Trophoblast cell (in vitro differentiated cells and primary cell): ENCODE measurements around the gene LMBR1.
"Not testable (repeated sequence)": the region's sequence is repeated elsewhere in the genome, so short reads cannot be mapped to it uniquely, and the experiment has no call there.

Experiments
- DNase-seq, 2 donors: peaks; one replicate each; pipeline ENCODE4 v3.0.0-alpha.2; 2016
- H2AFZ ChIP-seq: 2 replicates; pipeline ENCODE4 v1.6.1; 2013; ENCODE audit warnings: low read length, moderate library complexity, mild to moderate bottlenecking; ENCODE audit not compliant: insufficient read depth, poor library complexity
- H2AK5ac ChIP-seq: 2 replicates; pipeline ENCODE4 v1.6.1; 2013; ENCODE audit warnings: mild to moderate bottlenecking, low read length
- H2BK120ac ChIP-seq: 2 replicates; pipeline ENCODE4 v1.6.1; 2013; ENCODE audit warnings: low read length, mild to moderate bottlenecking, moderate library complexity; ENCODE audit not compliant: insufficient read depth, poor library complexity
- H2BK12ac ChIP-seq: 2 replicates; pipeline ENCODE4 v1.6.1; 2013; ENCODE audit warnings: mild to moderate bottlenecking, low read length, moderate library complexity
- H2BK5ac ChIP-seq: 2 replicates; pipeline ENCODE4 v1.6.1; 2013; ENCODE audit warnings: low read length, low read depth, moderate library complexity, mild to moderate bottlenecking; ENCODE audit not compliant: poor library complexity
- H3K14ac ChIP-seq: 2 replicates; pipeline ENCODE4 v1.6.1; 2013; ENCODE audit warnings: mild to moderate bottlenecking, low read length
- H3K18ac ChIP-seq: 2 replicates; pipeline ENCODE4 v1.6.1; 2013; ENCODE audit warnings: mild to moderate bottlenecking, low read length
- H3K23ac ChIP-seq: 2 replicates; pipeline ENCODE4 v1.6.1; 2013; ENCODE audit warnings: low read length
- H3K27ac ChIP-seq: 2 replicates; pipeline ENCODE4 v1.5.1; 2013; ENCODE audit warnings: low read depth, mild to moderate bottlenecking, inconsistent platforms, low read length, moderate library complexity
- H3K27me3 ChIP-seq: 2 replicates; pipeline ENCODE4 v1.6.1; 2013; ENCODE audit warnings: inconsistent platforms, mild to moderate bottlenecking, low read length, moderate library complexity; ENCODE audit not compliant: insufficient read depth
- H3K36me3 ChIP-seq, 2 experiments: 1 replicate in 1 of 2; 2 replicates in 1 of 2; pipeline ENCODE4 v1.6.1; 2013; ENCODE audit warnings: low read length in 2 of 2, mild to moderate bottlenecking in 2 of 2, moderate library complexity in 1 of 2; ENCODE audit not compliant: insufficient read depth in 2 of 2, control insufficient read depth in 1 of 2
- H3K4ac ChIP-seq: 2 replicates; pipeline ENCODE4 v1.6.1; 2013; ENCODE audit warnings: low read depth, mild to moderate bottlenecking, low read length, moderate library complexity
- H3K4me1 ChIP-seq, 2 experiments: 1 replicate in 1 of 2; 2 replicates in 1 of 2; pipeline ENCODE4 v1.6.1; 2013; ENCODE audit warnings: low read length in 2 of 2, mild to moderate bottlenecking in 2 of 2, moderate library complexity in 1 of 2; ENCODE audit not compliant: insufficient read depth in 2 of 2, control insufficient read depth in 1 of 2
- H3K4me2 ChIP-seq: 2 replicates; pipeline ENCODE4 v1.6.1; 2013; ENCODE audit warnings: inconsistent platforms, mild to moderate bottlenecking, low read length, moderate library complexity
- H3K4me3 ChIP-seq: 2 replicates; pipeline ENCODE4 v1.5.1; 2013; ENCODE audit warnings: mild to moderate bottlenecking, low read depth, low read length, inconsistent platforms
- H3K79me1 ChIP-seq: one replicate; pipeline ENCODE4 v1.6.1; 2013; ENCODE audit warnings: low read length
- H3K79me2 ChIP-seq: 2 replicates; pipeline ENCODE4 v1.6.1; 2013; ENCODE audit warnings: low read length, mild to moderate bottlenecking; ENCODE audit not compliant: control insufficient read depth, insufficient read depth, poor library complexity
- H3K9ac ChIP-seq: 2 replicates; pipeline ENCODE4 v1.6.1; 2013; ENCODE audit warnings: mild to moderate bottlenecking, low read length
- H3K9me3 ChIP-seq: 2 replicates; pipeline ENCODE4 v1.6.1; 2013; ENCODE audit warnings: low read depth, mild to moderate bottlenecking, control low read depth, inconsistent platforms, low read length; ENCODE audit not compliant: insufficient read depth
- H4K12ac ChIP-seq: 2 replicates; pipeline ENCODE4 v1.6.1; 2013; ENCODE audit warnings: low read depth, mild to moderate bottlenecking, low read length, moderate library complexity
- H4K8ac ChIP-seq: 2 replicates; pipeline ENCODE4 v1.6.1; 2013; ENCODE audit warnings: low read depth, mild to moderate bottlenecking, low read length, moderate library complexity
- H4K91ac ChIP-seq: one replicate; pipeline ENCODE4 v1.6.1; 2013; ENCODE audit warnings: low read depth, mild to moderate bottlenecking, low read length, moderate library complexity
- WGBS: extraction: QIAGEN DNeasy Blood & Tissue Kit; methylation state at CpG from one replicate; pipeline ENCODE4 v1.1.7; 2013; ENCODE audit warnings: missing lambda C conversion rate; ENCODE audit not compliant: insufficient read length, insufficient coverage; ENCODE audit errors: extremely low coverage; 5-methylcytosine and 5-hydroxymethylcytosine counted together

Gene LMBR1

GRCh38 chr7:156697283-156697682, 195.7 kb downstream of the LMBR1 start:
- not testable (repeated sequence) for H2AK5ac ChIP-seq, H3K4me2 ChIP-seq, H4K12ac ChIP-seq, H2BK12ac ChIP-seq, H3K14ac ChIP-seq, H3K23ac ChIP-seq, H2BK120ac ChIP-seq, H3K9ac ChIP-seq, H4K91ac ChIP-seq, H3K79me2 ChIP-seq, H3K9me3 ChIP-seq, H3K4me1 ChIP-seq, H3K4ac ChIP-seq, H2AFZ ChIP-seq, H3K4me3 ChIP-seq, H4K8ac ChIP-seq, H3K79me1 ChIP-seq, H3K27me3 ChIP-seq, H3K18ac ChIP-seq, DNase-seq, H2BK5ac ChIP-seq, H3K36me3 ChIP-seq, H3K27ac ChIP-seq
- WGBS: no CpG with 5 or more reads among the region's 9 CpGs

GRCh38 chr7:156693627-156694026, 199.4 kb downstream of the LMBR1 start:
- Histone ChIP-seq H3K79me1 (no peaks in the 10 kb centered on the region), H4K8ac (no peak overlapping the region), H2AFZ (no peak overlapping the region), H3K14ac (no peak overlapping the region), H3K4me2 (no peak overlapping the region), H3K27ac (no peak overlapping the region), H4K12ac (no peak overlapping the region), H3K18ac (no peak overlapping the region), H2AK5ac (no peak overlapping the region), H2BK5ac (no peak overlapping the region), H3K79me2 (no peaks in the 10 kb centered on the region), H2BK12ac (no peak overlapping the region), H3K9me3 (peaks cover 8% of the 10 kb centered on the region), H3K9ac (no peak overlapping the region), H3K36me3 (peaks cover 2 to 3% of the 10 kb centered on the region in 2 experiments), H4K91ac (no peak overlapping the region), H3K4me1 (no peaks in the 10 kb centered on the region), H3K27me3 (no peaks in the 10 kb centered on the region), H3K23ac (no peak overlapping the region), H3K4ac (no peak overlapping the region), H3K4me3 (no peak overlapping the region), H2BK120ac (no peak overlapping the region)
- no peak for DNase-seq
- WGBS: no CpG with 5 or more reads among the region's 3 CpGs

- DNase-seq: no peak
- WGBS: no CpG with 5 or more reads among the region's 1 CpG
- H3K9ac ChIP-seq: no peak overlapping the region
- no peak overlapping the region for H3K23ac ChIP-seq
- no peak overlapping the region for H3K4me3 ChIP-seq
- H3K79me2 ChIP-seq: no peaks in the 10 kb centered on the region
- no peak overlapping the region for H3K27ac ChIP-seq
- H3K4ac ChIP-seq: no peak overlapping the region
- H2AFZ ChIP-seq: no peak overlapping the region
- H2BK5ac ChIP-seq: no peak overlapping the region
- H3K9me3 ChIP-seq: peaks cover under 1% of the 10 kb centered on the region
- no peak overlapping the region for H4K12ac ChIP-seq
- no peak overlapping the region for H3K18ac ChIP-seq
- H4K8ac ChIP-seq: no peak overlapping the region
- no peaks in the 10 kb centered on the region for H3K4me1 ChIP-seq
- H3K27me3 ChIP-seq: no peaks in the 10 kb centered on the region
- H2AK5ac ChIP-seq: no peak overlapping the region
- no peak overlapping the region for H2BK12ac ChIP-seq
- H3K36me3 ChIP-seq: peaks cover under 1 to 2% of the 10 kb centered on the region in 2 experiments
- no peak overlapping the region for H2BK120ac ChIP-seq
- no peak overlapping the region for H3K14ac ChIP-seq
- H3K79me1 ChIP-seq: no peaks in the 10 kb centered on the region
- H3K4me2 ChIP-seq: no peak overlapping the region
- H4K91ac ChIP-seq: no peak overlapping the region
Observed at GRCh38 chr7:156692849-156693248, 200.1 kb downstream of the LMBR1 start.

- no CpG with 5 or more reads among the region's 5 CpGs for WGBS
- Histone ChIP-seq H2AFZ (no peak overlapping the region), H3K79me2 (no peaks in the 10 kb centered on the region), H3K27ac (no peak overlapping the region), H3K9ac (no peak overlapping the region), H3K14ac (no peak overlapping the region), H2BK12ac (no peak overlapping the region), H3K9me3 (no peaks in the 10 kb centered on the region), H2BK5ac (no peak overlapping the region), H4K12ac (no peak overlapping the region), H2AK5ac (no peak overlapping the region), H2BK120ac (no peak overlapping the region), H3K23ac (no peak overlapping the region), H3K27me3 (no peaks in the 10 kb centered on the region), H3K79me1 (no peaks in the 10 kb centered on the region), H3K18ac (no peak overlapping the region), H3K4me1 (no peaks in the 10 kb centered on the region), H3K36me3 (peaks cover 0 to 2% of the 10 kb centered on the region in 2 experiments), H3K4ac (no peak overlapping the region), H3K4me2 (no peak overlapping the region), H3K4me3 (no peak overlapping the region), H4K8ac (no peak overlapping the region), H4K91ac (no peak overlapping the region)
- no peak for DNase-seq
Observed at GRCh38 chr7:156691764-156692163, 201.2 kb downstream of the LMBR1 start.
